SK-N-MC (cell line): ENCODE results near the gene RABAC1.

Experiments used
- EZH2 ChIP-seq: fragments of 200-600 bp; sonication (generic); IDR thresholded peaks from one replicate; pipeline ENCODE4 v1.6.1; 2017; ENCODE audit warnings: antibody characterized with exemption
- FOXP2 ChIP-seq: optimal IDR thresholded peaks from 2 replicates; pipeline ENCODE3; 2011; ENCODE audit warnings: mild to moderate bottlenecking, moderate library complexity; ENCODE audit not compliant: insufficient read depth; ENCODE audit errors: extremely low read length, control extremely low read depth
- POLR2AphosphoS5 ChIP-seq: IDR thresholded peaks from 2 replicates; pipeline ENCODE4 v1.6.1; 2012; ENCODE audit warnings: mild to moderate bottlenecking, low read depth, low read length, borderline replicate concordance

- TF ChIP-seq POLR2AphosphoS5 (no peak), EZH2 (no peak), FOXP2 (no peak)
Observed at GRCh38 chr19:41999878-42000208, 40.7 kb upstream of the RABAC1 start.
